HepG2 (cell line): ENCODE results near the gene FSIP1. TPM values are rescaled to one million over a fixed set of nuclear protein-coding genes. Genes with fewer than 3 reads are reported as not detected.
A peak's percentile ranks its signal among the peaks of the same experiment; 100 is the strongest.

ENCODE experiments used
- ADNP ChIP-seq: sonication (generic); formaldehyde crosslinking; IDR thresholded peaks from 2 replicates; pipeline ENCODE4 v1.4.0; 2020; ENCODE audit warnings: missing genetic modification reagents
- FOSL1 ChIP-seq: sonication (generic); formaldehyde crosslinking; IDR thresholded peaks from 2 replicates; pipeline ENCODE4 v1.9.0; 2021; ENCODE audit warnings: missing genetic modification reagents, borderline replicate concordance
- GPN1 ChIP-seq: sonication (generic); formaldehyde crosslinking; IDR thresholded peaks from 2 replicates; pipeline ENCODE4 v1.5.1; 2020; ENCODE audit warnings: missing genetic modification reagents, borderline replicate concordance
- JUNB ChIP-seq: sonication (generic); formaldehyde crosslinking; IDR thresholded peaks from 2 replicates; pipeline ENCODE4 v1.8.0; 2022; ENCODE audit warnings: missing genetic modification reagents, mild to moderate bottlenecking, borderline replicate concordance
- KLF15 ChIP-seq: sonication (generic); formaldehyde crosslinking; IDR thresholded peaks from 2 replicates; pipeline ENCODE4 v1.8.1; 2023; ENCODE audit warnings: borderline replicate concordance, mild to moderate bottlenecking, inconsistent platforms, missing genetic modification reagents, mixed read lengths
- MLLT10 ChIP-seq: sonication (generic); formaldehyde crosslinking; IDR thresholded peaks from 2 replicates; pipeline ENCODE4 v1.4.0; 2020; ENCODE audit warnings: missing genetic modification reagents
- NFE2L1 ChIP-seq: sonication (generic); formaldehyde crosslinking; IDR thresholded peaks from 2 replicates; pipeline ENCODE4 v1.4.0; 2020; ENCODE audit warnings: missing genetic modification reagents, mild to moderate bottlenecking, borderline replicate concordance
- NR2C2 ChIP-seq: sonication (generic); formaldehyde crosslinking; IDR thresholded peaks from 2 replicates; pipeline ENCODE4 v1.4.0; 2020; ENCODE audit warnings: missing genetic modification reagents, mild to moderate bottlenecking, moderate library complexity, borderline replicate concordance
- PPARG ChIP-seq: conservative IDR thresholded peaks from 2 replicates; pipeline ENCODE4 v1.6.1; 2016; ENCODE audit warnings: missing biosample characterization, missing genetic modification reagents
- SIN3A ChIP-seq: IDR thresholded peaks from 2 replicates; pipeline ENCODE4 v1.6.1; 2011; ENCODE audit warnings: low read depth, mild to moderate bottlenecking, control low read depth, low read length, borderline replicate concordance
- SNAI1 ChIP-seq: sonication (generic); formaldehyde crosslinking; IDR thresholded peaks from 2 replicates; pipeline ENCODE4 v1.5.0; 2020; ENCODE audit warnings: mild to moderate bottlenecking, missing genetic modification reagents, borderline replicate concordance
- TCF7 ChIP-seq: sonication (generic); IDR thresholded peaks from 2 replicates; pipeline ENCODE4 v1.6.1; 2016; ENCODE audit warnings: antibody characterized with exemption, low read depth
- TMF1 ChIP-seq: sonication (generic); formaldehyde crosslinking; IDR thresholded peaks from 2 replicates; pipeline ENCODE4 v1.8.1; 2022; ENCODE audit warnings: low read depth, missing genetic modification reagents
- ZEB1 ChIP-seq: IDR thresholded peaks from 2 replicates; pipeline ENCODE4 v1.6.1; 2012; ENCODE audit warnings: mild to moderate bottlenecking, low read depth, inconsistent platforms; ENCODE audit not compliant: insufficient replicate concordance
- ZFYVE20 ChIP-seq: sonication (generic); formaldehyde crosslinking; IDR thresholded peaks from 2 replicates; pipeline ENCODE4 v1.8.0; 2023; ENCODE audit warnings: low read depth, mild to moderate bottlenecking, moderate library complexity, missing genetic modification reagents, borderline replicate concordance
- ZNF12 ChIP-seq: sonication (generic); formaldehyde crosslinking; IDR thresholded peaks from 2 replicates; pipeline ENCODE4 v1.5.0; 2020; ENCODE audit warnings: missing genetic modification reagents
- ZNF317 ChIP-seq: sonication (generic); formaldehyde crosslinking; IDR thresholded peaks from 2 replicates; pipeline ENCODE4 v1.5.0; 2020; ENCODE audit warnings: mild to moderate bottlenecking, missing genetic modification reagents
- ZNF335 ChIP-seq: sonication (generic); formaldehyde crosslinking; IDR thresholded peaks from 2 replicates; pipeline ENCODE4 v1.4.0; 2020; ENCODE audit warnings: missing genetic modification reagents
- ZNF720 ChIP-seq: sonication (generic); formaldehyde crosslinking; IDR thresholded peaks from 2 replicates; pipeline ENCODE4 v1.4.0; 2020; ENCODE audit warnings: missing genetic modification reagents
- ZNF746 ChIP-seq: sonication (generic); formaldehyde crosslinking; IDR thresholded peaks from 2 replicates; pipeline ENCODE4 v1.8.0; 2022; ENCODE audit warnings: mild to moderate bottlenecking, missing genetic modification reagents
- ZNF776 ChIP-seq: sonication (generic); formaldehyde crosslinking; IDR thresholded peaks from 2 replicates; pipeline ENCODE4 v1.4.0; 2020; ENCODE audit warnings: mild to moderate bottlenecking, missing genetic modification reagents
- polyA plus RNA-seq, 8 experiments: library from polyadenylated mRNA; depleted of rRNA in 3 of 8; stranded (reverse) in 7 of 8; unstranded in 1 of 8; fragments of >200 nt; fragmentation: Illumina TruSeq in 4 of 8; extraction: Trizol in 4 of 8; gene quantifications; 2 replicates each; pipeline versions ENCODE4 v1.2.1 to v1.2.3, GENCODE V29; 2011 to 2016; ENCODE audit warnings: low read depth in 4 of 8, missing spikeins in 1 of 8, mixed read lengths in 1 of 8; ENCODE audit not compliant: insufficient read depth in 1 of 8
- total RNA-seq, 5 experiments: library from RNA; depleted of rRNA; stranded (reverse); fragments of >200 nt; fragmentation: Illumina TruSeq; extraction: Trizol; gene quantifications; 2 replicates each; pipeline ENCODE4 v1.2.3, GENCODE V29; 2016; ENCODE audit warnings: low read depth in 1 of 5
- TF ChIP-seq, protein P1 (sequence below): sonication (generic); formaldehyde crosslinking; IDR thresholded peaks from 2 replicates; pipeline ENCODE4 v1.8.1; 2022; ENCODE audit warnings: mild to moderate bottlenecking, missing genetic modification reagents
- TF ChIP-seq, protein P2 (sequence below): sonication (generic); formaldehyde crosslinking; IDR thresholded peaks from 2 replicates; pipeline ENCODE4 v1.4.0; 2020; ENCODE audit warnings: missing genetic modification reagents
- TF ChIP-seq, protein P3 (sequence below): sonication (generic); formaldehyde crosslinking; IDR thresholded peaks from 2 replicates; pipeline ENCODE4 v1.5.1; 2020; ENCODE audit warnings: missing genetic modification reagents, mild to moderate bottlenecking, borderline replicate concordance
- TF ChIP-seq, protein P4 (sequence below): sonication (generic); formaldehyde crosslinking; IDR thresholded peaks from 2 replicates; pipeline ENCODE4 v1.4.0; 2020; ENCODE audit warnings: missing genetic modification reagents

FSIP1 gene
- total and polyA plus RNA-seq, 2 of the 13 experiments (the other 11 are each of a cell fraction or from before 2014, with no cell fraction given) = 0.18 TPM; not detected in 1

DNA sequence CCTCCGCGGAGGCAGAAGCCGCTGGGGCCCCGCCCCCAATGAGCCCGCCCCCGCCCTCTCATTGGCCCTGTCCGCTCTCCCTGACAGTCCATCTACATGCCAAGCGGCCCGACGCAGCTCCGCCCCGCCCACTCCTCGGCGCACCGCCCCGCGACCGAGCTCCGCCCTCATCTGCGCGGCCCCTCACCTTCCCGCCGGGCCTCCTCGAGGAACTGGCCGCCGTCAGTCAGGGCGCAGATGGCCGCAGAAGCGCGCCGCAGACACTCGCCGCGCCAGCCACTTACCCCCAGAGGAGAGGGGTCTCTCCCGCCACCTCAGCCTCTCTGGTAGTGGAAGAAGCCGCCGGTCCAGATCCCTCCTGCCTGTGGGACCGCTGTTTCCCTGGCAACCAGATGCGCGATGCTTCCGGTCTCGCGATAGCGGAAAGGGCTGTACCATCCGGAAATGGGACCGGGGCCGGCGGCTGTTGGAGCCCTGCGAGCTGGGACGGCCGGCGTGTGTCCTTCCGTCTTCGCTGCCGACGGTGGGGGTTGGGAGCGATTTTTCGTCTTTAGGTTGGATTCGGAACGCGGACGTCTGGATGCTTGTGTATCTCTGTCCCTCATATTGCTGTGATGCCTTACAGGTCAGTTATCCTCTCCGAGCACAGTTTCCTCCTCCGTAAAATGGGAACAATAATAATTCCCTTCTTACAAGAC lies at the start of gene FSIP1 (continued):
- TF ChIP-seq NR2C2 (CRISPR knock-in tag) (peak; percentile 57; the same call in 1 of the 2 replicates), SIN3A (peak; percentile 95), ADNP (CRISPR knock-in tag) (no peak), TCF7 (no peak), NFE2L1 (CRISPR knock-in tag) (no peak), GPN1 (no peak), ZNF317 (CRISPR knock-in tag) (no peak), ZFYVE20 (CRISPR knock-in tag) (no peak), ZEB1 (no peak), ZNF776 (CRISPR knock-in tag) (no peak), FOSL1 (CRISPR knock-in tag) (no peak), SNAI1 (CRISPR knock-in tag) (no peak), ZNF335 (CRISPR knock-in tag) (no peak), KLF15 (no peak), PPARG (CRISPR knock-in tag) (no peak), ZNF12 (no peak), ZNF720 (CRISPR knock-in tag) (no peak), ZNF746 (CRISPR knock-in tag) (no peak), JUNB (CRISPR knock-in tag) (no peak), MLLT10 (CRISPR knock-in tag) (no peak), TMF1 (CRISPR knock-in tag) (no peak)
- TF ChIP-seq, protein P1, sequence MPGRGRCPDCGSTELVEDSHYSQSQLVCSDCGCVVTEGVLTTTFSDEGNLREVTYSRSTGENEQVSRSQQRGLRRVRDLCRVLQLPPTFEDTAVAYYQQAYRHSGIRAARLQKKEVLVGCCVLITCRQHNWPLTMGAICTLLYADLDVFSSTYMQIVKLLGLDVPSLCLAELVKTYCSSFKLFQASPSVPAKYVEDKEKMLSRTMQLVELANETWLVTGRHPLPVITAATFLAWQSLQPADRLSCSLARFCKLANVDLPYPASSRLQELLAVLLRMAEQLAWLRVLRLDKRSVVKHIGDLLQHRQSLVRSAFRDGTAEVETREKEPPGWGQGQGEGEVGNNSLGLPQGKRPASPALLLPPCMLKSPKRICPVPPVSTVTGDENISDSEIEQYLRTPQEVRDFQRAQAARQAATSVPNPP (CRISPR knock-in tag) = no peak
- TF ChIP-seq, protein P2, sequence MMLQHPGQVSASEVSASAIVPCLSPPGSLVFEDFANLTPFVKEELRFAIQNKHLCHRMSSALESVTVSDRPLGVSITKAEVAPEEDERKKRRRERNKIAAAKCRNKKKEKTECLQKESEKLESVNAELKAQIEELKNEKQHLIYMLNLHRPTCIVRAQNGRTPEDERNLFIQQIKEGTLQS (CRISPR knock-in tag) = peak; percentile 12; the same call in 1 of the 2 replicates
- TF ChIP-seq, protein P3, sequence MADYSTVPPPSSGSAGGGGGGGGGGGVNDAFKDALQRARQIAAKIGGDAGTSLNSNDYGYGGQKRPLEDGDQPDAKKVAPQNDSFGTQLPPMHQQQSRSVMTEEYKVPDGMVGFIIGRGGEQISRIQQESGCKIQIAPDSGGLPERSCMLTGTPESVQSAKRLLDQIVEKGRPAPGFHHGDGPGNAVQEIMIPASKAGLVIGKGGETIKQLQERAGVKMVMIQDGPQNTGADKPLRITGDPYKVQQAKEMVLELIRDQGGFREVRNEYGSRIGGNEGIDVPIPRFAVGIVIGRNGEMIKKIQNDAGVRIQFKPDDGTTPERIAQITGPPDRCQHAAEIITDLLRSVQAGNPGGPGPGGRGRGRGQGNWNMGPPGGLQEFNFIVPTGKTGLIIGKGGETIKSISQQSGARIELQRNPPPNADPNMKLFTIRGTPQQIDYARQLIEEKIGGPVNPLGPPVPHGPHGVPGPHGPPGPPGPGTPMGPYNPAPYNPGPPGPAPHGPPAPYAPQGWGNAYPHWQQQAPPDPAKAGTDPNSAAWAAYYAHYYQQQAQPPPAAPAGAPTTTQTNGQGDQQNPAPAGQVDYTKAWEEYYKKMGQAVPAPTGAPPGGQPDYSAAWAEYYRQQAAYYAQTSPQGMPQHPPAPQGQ = no peak
- TF ChIP-seq, protein P4, sequence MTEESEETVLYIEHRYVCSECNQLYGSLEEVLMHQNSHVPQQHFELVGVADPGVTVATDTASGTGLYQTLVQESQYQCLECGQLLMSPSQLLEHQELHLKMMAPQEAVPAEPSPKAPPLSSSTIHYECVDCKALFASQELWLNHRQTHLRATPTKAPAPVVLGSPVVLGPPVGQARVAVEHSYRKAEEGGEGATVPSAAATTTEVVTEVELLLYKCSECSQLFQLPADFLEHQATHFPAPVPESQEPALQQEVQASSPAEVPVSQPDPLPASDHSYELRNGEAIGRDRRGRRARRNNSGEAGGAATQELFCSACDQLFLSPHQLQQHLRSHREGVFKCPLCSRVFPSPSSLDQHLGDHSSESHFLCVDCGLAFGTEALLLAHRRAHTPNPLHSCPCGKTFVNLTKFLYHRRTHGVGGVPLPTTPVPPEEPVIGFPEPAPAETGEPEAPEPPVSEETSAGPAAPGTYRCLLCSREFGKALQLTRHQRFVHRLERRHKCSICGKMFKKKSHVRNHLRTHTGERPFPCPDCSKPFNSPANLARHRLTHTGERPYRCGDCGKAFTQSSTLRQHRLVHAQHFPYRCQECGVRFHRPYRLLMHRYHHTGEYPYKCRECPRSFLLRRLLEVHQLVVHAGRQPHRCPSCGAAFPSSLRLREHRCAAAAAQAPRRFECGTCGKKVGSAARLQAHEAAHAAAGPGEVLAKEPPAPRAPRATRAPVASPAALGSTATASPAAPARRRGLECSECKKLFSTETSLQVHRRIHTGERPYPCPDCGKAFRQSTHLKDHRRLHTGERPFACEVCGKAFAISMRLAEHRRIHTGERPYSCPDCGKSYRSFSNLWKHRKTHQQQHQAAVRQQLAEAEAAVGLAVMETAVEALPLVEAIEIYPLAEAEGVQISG (CRISPR knock-in tag) = peak; percentile 74; the same call in 1 of the 2 replicates
